G401.6 (cell line): ENCODE results near the gene BEST3.

Experiments
- FAIRE-seq: peaks from 2 replicates; lab custom pipeline; 2012; peaks lifted over from hg19 to GRCh38; lab: Jason Lieb, UNC

BEST3 gene

GRCh38 chr12:69698769-69699540, at the start of gene BEST3:
Gene BEST3, minus strand, starts transcription at chr12:69699303. Its CDS starts 1,505 bp downstream, at chr12:69697798.
- no peak for FAIRE-seq

- no peak for FAIRE-seq
Measured at GRCh38 chr12:69744109-69744508, 45.0 kb upstream of the BEST3 start.

GRCh38 chr12:69739287-69740191, 40.4 kb upstream of the BEST3 start:
- FAIRE-seq, result no peak

GRCh38 chr12:69738351-69739286, 39.5 kb upstream of the BEST3 start, which contains the start of gene RAB3IP:
Gene RAB3IP, plus strand, starts transcription at chr12:69738860. Its CDS starts 16,549 bp downstream, at chr12:69755409.
- no peak for FAIRE-seq

- FAIRE-seq, result no peak
Measured at GRCh38 chr12:69733638-69734037, 34.5 kb upstream of the BEST3 start.

GRCh38 chr12:69732088-69732487, 33.0 kb upstream of the BEST3 start:
- no peak for FAIRE-seq

- no peak for FAIRE-seq
Measured at GRCh38 chr12:69726922-69727321, 27.8 kb upstream of the BEST3 start.

GRCh38 chr12:69720750-69721149, 21.6 kb upstream of the BEST3 start:
- no peak for FAIRE-seq

GRCh38 chr12:69719336-69720316, 20.5 kb upstream of the BEST3 start:
- no peak for FAIRE-seq

GRCh38 chr12:69714542-69714941, 15.4 kb upstream of the BEST3 start:
- FAIRE-seq, result no peak

- no peak for FAIRE-seq
Measured at GRCh38 chr12:69712826-69713225, 13.7 kb upstream of the BEST3 start.

- FAIRE-seq, result no peak
Measured at GRCh38 chr12:69708649-69709048, 9.5 kb upstream of the BEST3 start.

GRCh38 chr12:69704357-69704756, 5.3 kb upstream of the BEST3 start:
- FAIRE-seq, result no peak

GRCh38 chr12:69703146-69703642, 4.1 kb upstream of the BEST3 start:
- FAIRE-seq, result no peak

GRCh38 chr12:69701826-69702225, 2.7 kb upstream of the BEST3 start:
- FAIRE-seq, result no peak

GRCh38 chr12:69698054-69698453, 1.0 kb downstream of the BEST3 start:
- FAIRE-seq, result no peak

GRCh38 chr12:69694123-69694522, 5.0 kb downstream of the BEST3 start:
- FAIRE-seq, result no peak

- no peak for FAIRE-seq
Measured at GRCh38 chr12:69689638-69690037, 9.5 kb downstream of the BEST3 start.

GRCh38 chr12:69688471-69689427, 10.4 kb downstream of the BEST3 start:
- FAIRE-seq, result no peak
